GM21576 (cell line): ENCODE data around the gene CSNK1G3.

Experiments
- ATAC-seq: cut with Tn5 transposase; IDR thresholded peaks from one replicate; pipeline ENCODE4 v1.9.1; 2021; ENCODE audit warnings: mild to moderate bottlenecking, moderate library complexity; ENCODE audit not compliant: unreplicated experiment

CSNK1G3 gene

GRCh38 chr5:123512611-123513461 lies 859 bp downstream of the CSNK1G3 start:
- ATAC-seq: peak; percentile 17

GRCh38 chr5:123514615-123515355 lies 2.8 kb downstream of the CSNK1G3 start:
- ATAC-seq: no peak

- ATAC-seq: no peak
Observed at GRCh38 chr5:123515904-123516303, 3.9 kb downstream of the CSNK1G3 start.

- peak; percentile 25 for ATAC-seq
Observed at GRCh38 chr5:123517476-123517875, 5.5 kb downstream of the CSNK1G3 start.

- ATAC-seq: peak; percentile 30
Observed at GRCh38 chr5:123518111-123518510, 6.1 kb downstream of the CSNK1G3 start.

GRCh38 chr5:123520677-123521247 lies 8.8 kb downstream of the CSNK1G3 start:
- peak; percentile 54 for ATAC-seq

- no peak for ATAC-seq
Observed at GRCh38 chr5:123524146-123524545, 12.2 kb downstream of the CSNK1G3 start.

- ATAC-seq: peak; percentile 54
Observed at GRCh38 chr5:123527190-123527589, 15.2 kb downstream of the CSNK1G3 start.

GRCh38 chr5:123528065-123528464 lies 16.1 kb downstream of the CSNK1G3 start:
- no peak for ATAC-seq

- no peak for ATAC-seq
Observed at GRCh38 chr5:123528878-123529277, 16.9 kb downstream of the CSNK1G3 start.

- no peak for ATAC-seq
Observed at GRCh38 chr5:123530728-123531127, 18.8 kb downstream of the CSNK1G3 start.

- ATAC-seq: no peak
Observed at GRCh38 chr5:123535648-123536047, 23.7 kb downstream of the CSNK1G3 start.

- ATAC-seq: no peak
Observed at GRCh38 chr5:123537256-123537655, 25.3 kb downstream of the CSNK1G3 start.

GRCh38 chr5:123537845-123538244 lies 25.9 kb downstream of the CSNK1G3 start:
- ATAC-seq: no peak

- no peak for ATAC-seq
Observed at GRCh38 chr5:123538670-123539459, 26.9 kb downstream of the CSNK1G3 start.

GRCh38 chr5:123540534-123540933 lies 28.6 kb downstream of the CSNK1G3 start:
- ATAC-seq: no peak

- ATAC-seq: no peak
Observed at GRCh38 chr5:123543438-123543837, 31.5 kb downstream of the CSNK1G3 start.

- no peak for ATAC-seq
Observed at GRCh38 chr5:123545506-123545905, 33.5 kb downstream of the CSNK1G3 start.

- no peak for ATAC-seq
Observed at GRCh38 chr5:123546657-123547056, 34.7 kb downstream of the CSNK1G3 start.

- peak; percentile 98 for ATAC-seq
Observed at GRCh38 chr5:123549256-123549904, 37.4 kb downstream of the CSNK1G3 start.
